Stimulated activated CD4-positive, alpha-beta T cell treated with anti-CD3 and anti-CD28 coated beads, TNF-alpha, amount 100 ng/mL, for 4 hours (primary cell): ENCODE measurements around the gene MCM3AP.

Experiments
- DNase-seq, 3 experiments: peaks; one replicate each; pipeline ENCODE4 v3.0.0-alpha.2; 2020; ENCODE audit warnings: low read depth in 3 of 3

Gene MCM3AP

DNA sequence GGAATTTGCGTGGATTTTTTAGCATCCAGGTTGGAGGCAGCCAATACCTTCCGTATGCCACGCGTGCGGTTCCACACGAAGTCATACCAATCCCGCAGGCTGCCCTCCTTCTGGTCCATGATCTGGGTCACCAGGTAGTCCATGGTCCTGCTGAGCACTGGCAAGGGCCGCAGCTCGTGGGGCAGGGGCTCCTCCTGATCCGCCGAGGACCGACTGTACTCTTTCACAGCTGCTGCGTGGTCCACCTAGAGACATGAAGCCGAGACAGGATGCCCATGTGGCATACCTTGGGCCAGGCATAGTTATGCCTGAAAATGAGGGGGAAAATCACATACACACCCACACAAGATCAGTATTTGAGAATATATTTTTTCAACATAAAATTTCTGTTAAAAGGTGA, 12.1 kb downstream of the MCM3AP start:
- no peak for DNase-seq

GRCh38 chr21:46269466-46269865, 15.9 kb downstream of the MCM3AP start:
- DNase-seq: no peak

- DNase-seq: no peak
Observed at GRCh38 chr21:46268371-46268770, 17.0 kb downstream of the MCM3AP start.

DNA sequence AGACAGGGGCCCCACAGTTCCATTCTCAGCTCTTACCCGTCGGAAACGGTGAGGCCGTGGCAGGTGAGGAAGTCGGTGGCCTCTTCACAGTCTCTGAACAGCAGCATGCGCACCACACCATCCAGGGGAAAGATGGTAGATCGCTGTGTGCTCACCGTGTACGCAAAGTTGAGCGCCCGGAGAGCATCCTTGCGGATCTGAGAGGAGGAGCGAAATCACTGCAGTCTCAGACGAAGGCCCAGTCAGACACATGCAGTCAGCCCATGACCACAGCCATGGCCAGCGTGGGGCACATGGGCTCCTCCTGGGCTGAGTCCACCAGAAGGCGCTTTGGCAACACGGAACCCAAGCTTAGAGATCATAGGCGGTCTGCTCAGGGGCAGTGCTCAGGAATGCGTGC, 18.5 kb downstream of the MCM3AP start:
- no peak for DNase-seq

DNA sequence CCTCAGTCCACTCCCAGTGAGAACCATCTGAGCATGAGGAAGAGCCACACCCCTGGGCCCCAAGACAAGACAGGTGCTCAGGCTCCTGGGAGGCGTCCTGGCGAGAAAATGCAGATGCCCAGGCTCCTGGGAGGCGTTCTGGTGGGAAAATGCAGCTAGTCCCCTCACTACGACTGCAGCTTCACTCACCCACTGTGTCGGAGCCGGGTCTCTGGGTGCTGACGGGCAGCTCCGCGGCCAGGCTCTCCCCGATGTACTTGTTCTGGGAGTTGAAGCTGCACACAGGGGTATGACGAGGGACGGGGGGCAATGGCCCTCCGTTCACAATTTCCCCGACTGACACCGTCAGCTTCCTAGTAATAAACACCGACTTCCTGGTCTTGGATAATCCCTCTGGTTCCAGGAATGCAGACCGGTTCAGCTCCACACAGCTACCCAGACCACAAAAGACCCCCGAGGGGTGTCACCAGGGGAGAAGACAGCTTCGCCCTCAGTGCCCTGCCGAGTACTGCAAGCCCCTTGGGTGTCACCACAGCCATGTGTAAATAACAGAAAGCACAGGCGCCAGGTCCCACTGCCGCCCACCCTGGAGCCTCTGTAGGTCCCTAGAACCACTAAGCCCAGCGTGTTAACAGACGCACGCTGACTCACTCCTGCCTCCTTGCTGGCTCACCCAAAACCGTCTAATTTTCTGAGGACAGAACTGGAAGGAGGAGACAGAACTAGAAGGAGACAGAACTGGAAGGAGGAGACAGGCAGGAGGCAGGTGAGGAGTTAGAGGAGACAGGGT, 19.5 kb downstream of the MCM3AP start:
- no peak for DNase-seq

DNA sequence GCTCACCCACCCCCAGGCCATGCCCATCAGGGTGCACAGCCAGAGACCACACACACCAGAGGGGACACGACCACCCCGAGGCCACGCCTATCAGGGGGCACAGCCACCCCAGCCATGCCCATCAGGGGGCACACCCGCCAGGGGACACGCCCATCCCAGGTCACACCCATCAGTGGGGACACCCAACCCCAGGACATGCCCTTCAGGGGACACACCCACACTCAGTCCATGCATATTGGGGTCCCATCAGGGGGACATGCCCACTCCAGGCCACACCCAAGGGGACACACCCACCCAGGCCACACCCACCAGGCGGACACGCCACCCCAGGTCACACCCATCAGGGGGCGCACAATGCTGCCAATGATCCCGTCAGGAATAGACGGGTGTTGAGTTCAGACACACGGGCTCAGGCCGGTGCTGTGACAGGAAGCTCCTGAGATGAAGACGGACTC, 20.7 kb downstream of the MCM3AP start:
- no peak for DNase-seq

DNA sequence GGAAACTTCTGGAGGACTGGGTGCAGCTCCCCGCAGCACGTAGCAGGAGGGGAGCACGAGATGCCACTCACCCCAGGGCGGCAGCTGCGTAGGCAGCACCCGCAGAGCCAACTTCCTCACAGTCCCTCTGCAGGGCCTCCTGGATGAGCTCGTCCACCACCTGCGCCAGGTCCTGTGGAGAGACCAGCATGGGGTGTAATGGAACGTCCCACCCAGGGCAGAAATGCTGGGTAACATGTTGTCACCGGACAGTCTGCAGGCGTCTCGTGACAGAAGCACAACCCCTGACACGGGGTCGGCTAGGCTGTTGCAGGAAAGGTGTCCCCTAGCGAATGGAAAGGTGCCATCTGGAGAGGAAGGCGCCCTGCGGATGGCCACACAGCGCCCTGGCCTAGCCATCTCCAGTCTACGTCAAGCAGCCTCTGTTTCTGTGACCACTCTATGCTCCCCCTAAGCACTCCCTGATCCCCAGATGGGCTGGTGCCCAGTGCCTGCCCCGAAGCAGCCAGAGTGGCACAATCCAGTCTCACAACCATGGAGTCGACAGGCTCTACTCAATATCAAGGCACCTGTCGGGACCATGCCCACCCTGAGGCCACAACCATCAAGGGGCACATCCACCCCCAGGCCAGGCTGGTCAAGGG, 21.2 kb downstream of the MCM3AP start:
- no peak for DNase-seq

- no peak for DNase-seq
Observed at GRCh38 chr21:46256501-46256994, 28.9 kb downstream of the MCM3AP start.

GRCh38 chr21:46255758-46256337, 29.6 kb downstream of the MCM3AP start:
- DNase-seq: no peak

DNA sequence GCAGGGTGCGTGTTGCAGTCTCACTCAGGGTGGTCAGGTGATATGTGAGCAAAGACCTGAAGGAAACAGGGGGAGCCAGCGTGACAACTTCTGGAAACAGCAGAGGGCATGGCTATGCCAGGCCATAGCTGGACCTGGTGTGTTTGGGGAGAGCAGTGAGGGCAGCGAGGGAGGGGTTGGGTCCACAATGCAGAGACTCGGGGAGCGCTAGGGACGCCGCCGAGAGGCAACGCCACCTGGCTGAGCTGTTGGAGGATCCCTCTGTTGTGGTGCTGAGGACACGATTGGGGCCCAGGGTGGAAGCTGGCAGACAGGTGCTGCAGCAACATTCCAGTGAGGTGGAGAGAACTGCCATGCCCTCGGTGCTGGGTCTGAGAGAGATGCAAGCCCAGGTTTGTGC, 30.2 kb downstream of the MCM3AP start:
- no peak for DNase-seq

DNA sequence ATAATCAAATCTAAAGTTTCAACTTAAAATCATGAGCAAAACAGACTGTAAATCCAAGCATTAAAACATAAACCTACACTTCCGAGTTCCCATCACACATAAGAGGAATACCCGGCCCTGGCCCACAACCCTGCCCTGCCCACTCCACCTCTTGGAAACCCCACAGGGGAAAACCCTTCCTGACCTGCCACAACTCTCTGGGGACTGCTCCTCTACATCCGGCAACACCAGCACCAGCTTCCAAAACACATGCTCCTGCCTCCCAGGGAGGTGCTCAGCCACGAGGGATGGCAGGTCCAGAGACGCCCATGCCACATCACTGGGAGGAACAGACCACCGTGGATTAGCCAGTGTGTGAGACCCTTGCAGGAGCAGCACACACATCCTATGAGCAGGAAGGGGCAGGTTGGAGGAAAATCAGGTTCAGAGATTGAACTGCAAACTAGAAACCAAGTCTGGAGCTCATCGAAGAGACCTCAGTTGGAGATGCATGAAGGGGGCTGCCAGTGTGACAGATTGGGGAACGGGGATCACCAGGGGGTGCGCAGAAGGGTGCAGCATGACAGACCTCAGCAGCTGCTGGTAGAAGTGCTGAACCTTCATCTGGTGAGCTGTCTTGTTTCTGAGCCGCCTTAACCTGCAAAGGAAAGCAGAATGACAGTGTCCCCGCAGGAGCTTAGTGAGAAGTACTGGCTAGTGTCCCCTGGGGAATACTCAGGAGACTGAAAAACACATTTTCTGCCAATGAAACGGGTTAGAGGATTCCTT, 31.0 kb downstream of the MCM3AP start:
- no peak for DNase-seq

GRCh38 chr21:46253610-46254124, 31.7 kb downstream of the MCM3AP start:
- no peak for DNase-seq

- DNase-seq: no peak
Observed at GRCh38 chr21:46252840-46253239, 32.6 kb downstream of the MCM3AP start.

DNA sequence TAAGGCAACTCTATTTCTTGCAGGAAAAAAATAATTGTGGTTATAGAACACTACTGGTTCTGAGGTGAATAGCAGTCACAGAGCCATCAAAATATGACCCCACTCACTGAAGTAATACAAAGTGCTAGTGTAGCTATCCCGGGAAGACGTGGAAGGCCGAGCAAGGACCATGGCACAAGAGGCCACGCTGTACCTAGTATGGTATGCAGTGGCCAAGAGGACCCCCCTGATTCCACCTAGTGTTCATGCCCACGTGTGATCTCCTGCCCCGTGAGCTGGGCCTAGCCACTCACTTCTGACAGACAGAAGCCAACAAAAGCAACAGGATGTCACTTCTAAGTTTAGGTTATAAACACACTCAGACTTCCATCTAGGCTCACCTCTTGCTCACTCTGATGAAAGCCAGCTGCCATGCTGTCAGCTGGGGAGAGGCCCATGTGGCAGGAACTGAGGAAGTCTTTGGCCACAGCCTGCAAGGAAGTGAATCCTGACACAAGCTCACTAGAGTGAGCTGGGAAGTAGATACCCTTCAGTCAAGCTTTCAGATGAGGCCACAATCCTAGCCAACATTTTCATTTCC, 35.2 kb downstream of the MCM3AP start:
- no peak for DNase-seq

DNA sequence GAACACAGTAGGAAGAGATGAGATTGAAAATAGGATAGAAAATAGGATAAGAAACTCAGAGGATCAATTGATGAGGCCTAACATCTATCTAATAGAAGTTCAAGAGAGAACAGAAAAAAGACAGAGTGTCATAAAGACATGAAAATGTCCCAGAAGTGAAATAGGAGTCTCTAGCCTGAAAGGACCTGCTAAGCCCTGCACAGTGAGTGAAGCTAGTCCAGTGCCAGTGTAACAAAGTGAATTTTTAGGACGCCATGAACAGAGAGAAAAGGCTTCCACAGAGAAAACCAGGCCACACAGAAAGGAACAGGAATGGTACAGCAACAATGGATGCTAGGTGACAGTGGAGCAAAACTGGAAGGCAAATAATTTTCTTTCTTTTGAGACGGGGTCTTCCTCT, 36.6 kb downstream of the MCM3AP start:
- no peak for DNase-seq

DNA sequence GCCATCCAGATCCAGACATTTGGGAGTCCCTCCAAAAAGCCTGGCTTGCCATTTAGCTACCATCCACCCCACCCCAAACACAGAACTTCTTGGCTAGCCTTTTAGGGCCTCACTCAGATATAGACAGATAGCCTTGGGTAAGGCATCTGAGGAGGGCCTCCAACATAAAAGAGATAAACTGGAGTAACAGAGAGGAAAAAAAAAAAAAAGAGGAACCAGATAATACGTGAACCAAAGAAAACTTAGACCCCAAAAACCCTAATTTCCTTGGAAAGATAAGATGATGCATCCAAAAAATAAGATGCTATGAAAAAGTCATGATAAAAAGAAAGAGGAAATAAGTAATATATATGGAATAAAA, 37.0 kb downstream of the MCM3AP start:
- DNase-seq: no peak

GRCh38 chr21:46247699-46248421, 37.6 kb downstream of the MCM3AP start:
- no peak for DNase-seq

DNA sequence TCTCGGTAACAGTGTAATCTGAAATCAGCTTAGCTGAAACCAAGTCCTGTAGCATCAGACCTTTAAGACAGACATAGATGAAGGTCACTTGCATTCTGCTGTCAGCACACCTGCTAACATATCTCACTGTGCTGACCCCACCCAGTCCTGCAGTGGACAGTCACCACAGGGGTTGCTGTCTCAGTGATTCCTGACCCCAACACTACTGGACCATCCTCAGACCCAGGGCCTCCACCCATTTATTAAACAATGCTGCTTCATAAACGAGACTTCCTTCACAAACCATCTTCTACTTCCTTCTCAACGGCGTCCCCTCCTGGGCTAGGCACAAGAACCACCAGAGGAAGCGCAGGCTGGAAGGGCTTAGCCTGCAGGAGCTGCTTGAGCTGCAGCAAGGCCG, 39.1 kb downstream of the MCM3AP start:
- no peak for DNase-seq

GRCh38 chr21:46245213-46245915, 40.0 kb downstream of the MCM3AP start:
- DNase-seq: no peak

DNA sequence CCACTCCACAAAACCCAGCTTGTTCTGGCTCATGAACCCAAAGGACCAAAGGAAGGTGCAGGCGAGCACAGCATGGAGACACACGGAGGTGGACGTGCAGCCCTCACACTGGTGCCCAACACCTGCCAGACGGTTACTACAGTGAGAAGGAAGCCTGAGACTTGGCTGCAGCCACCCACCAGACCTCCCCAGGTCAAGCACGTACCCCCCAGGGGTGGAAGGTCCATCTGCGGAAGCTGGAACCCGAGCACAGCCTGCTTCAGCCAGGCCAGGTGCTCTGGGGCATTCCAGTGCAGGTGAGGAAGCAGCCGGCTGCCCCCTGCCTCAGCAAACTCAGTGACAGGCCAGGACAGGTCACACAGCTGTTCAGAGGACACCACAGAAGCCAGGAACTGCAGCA, 40.8 kb downstream of the MCM3AP start:
- no peak for DNase-seq
